Heart right ventricle (tissue), 16 donors: ENCODE data around the gene USP2. TPM values are rescaled to one million over a fixed set of nuclear protein-coding genes. Genes with fewer than 3 reads are reported as not detected.

Source experiments
- ATAC-seq, 8 donors: fragments of 200-7000 bp; cut with Tn5 transposase; one replicate each; pipeline ENCODE4 v1.9.1; 2020; ENCODE audit warnings: mild to moderate bottlenecking in 8 of 8, moderate library complexity in 8 of 8, moderate number of reproducible peaks in 1 of 8
- DNase-seq, 2 donors: peaks; one replicate each; pipeline ENCODE4 v3.0.0-alpha.2; 2020
- H3K27ac ChIP-seq, 10 donors: fragments of 200-600 bp; sonication (generic) in 2 of 10; one replicate each; pipeline versions ENCODE4 v1.5.0 to v1.8.0; 2020 to 2022; ENCODE audit warnings: mild to moderate bottlenecking in 3 of 10
- H3K27me3 ChIP-seq, 7 donors: fragments of 200-600 bp; one replicate each; pipeline ENCODE4 v1.8.0; 2021 to 2022; ENCODE audit warnings: mild to moderate bottlenecking in 2 of 7
- H3K36me3 ChIP-seq, 9 donors: fragments of 200-600 bp; sonication (generic) in 1 of 9; one replicate each; pipeline versions ENCODE4 v1.5.0 to v1.8.0; 2020 to 2022; ENCODE audit warnings: mild to moderate bottlenecking in 2 of 9
- H3K4me1 ChIP-seq, 9 donors: fragments of 200-600 bp; sonication (generic) in 1 of 9; one replicate each; pipeline versions ENCODE4 v1.5.0 to v1.8.0; 2020 to 2022; ENCODE audit warnings: mild to moderate bottlenecking in 4 of 9
- H3K4me3 ChIP-seq, 10 donors: fragments of 200-600 bp; sonication (generic) in 2 of 10; one replicate each; pipeline versions ENCODE4 v1.5.0 to v1.8.0; 2020 to 2022; ENCODE audit warnings: mild to moderate bottlenecking in 7 of 10, moderate library complexity in 2 of 10
- H3K9me3 ChIP-seq, 11 donors: fragments of 200-600 bp in 10 of 11; sonication (generic) in 2 of 11; one replicate each; pipeline versions ENCODE4 v1.5.0 to v1.8.0; 2013 to 2022; ENCODE audit warnings: mild to moderate bottlenecking in 2 of 11, control low read depth in 1 of 11, moderate library complexity in 1 of 11
- CTCF ChIP-seq, 9 donors: fragments of 200-600 bp; sonication (generic) in 2 of 9; IDR thresholded peaks; one replicate each; pipeline versions ENCODE4 v1.5.0 to v1.8.0; 2021 to 2022; ENCODE audit warnings: antibody characterized with exemption in 9 of 9, mild to moderate bottlenecking in 5 of 9, moderate library complexity in 1 of 9
- WGBS, 2 donors: extraction: QIAGEN DNeasy Blood & Tissue Kit; methylation state at CpG; one replicate each; pipeline ENCODE4 v1.1.7; 2013; ENCODE audit warnings: inconsistent platforms in 1 of 2; 5-methylcytosine and 5-hydroxymethylcytosine counted together
- intact Hi-C, 10 donors: fragments of 100-400 bp; cut with DNase I; formaldehyde crosslinking; loops; one replicate each; pipeline versions ENCODE4 v1.11.1 to v1.14.2; 2022
- polyA plus RNA-seq, 2 donors: library from polyadenylated mRNA; stranded (reverse); fragments of 200-250 nt; gene quantifications; one replicate each; pipeline ENCODE4 v1.2.3, GENCODE V29; 2013
- total RNA-seq, 10 donors: library from RNA; stranded (reverse); fragmentation: NEBNext Ultra II Directional in 3 of 10; extraction: Animal tissue kit (Norgen Biotek cat#: 25700) in 3 of 10; gene quantifications; one replicate each; pipeline versions ENCODE4 v1.2.1 to v1.2.4, GENCODE V29; 2021 to 2023
- donor health status: Arrhythmogenic right ventricular cardiomyopathy.
- donor health status: ischemic (EF 13 %, LVEDD 7.1; RV severe dilation, severe dysfunction).
- donor health status: healthy with polysubstance abuse.
- donor health status: DM: no; HTN: yes; CAD: no.
- donor health status: DM: no; HTN: no; CAD: no.
- donor health status: ischemic (EF 25% LVEDD 6.9; RV normal size, moderate dysfunction).
- donor health status: ischemic (EF 25% LVEDD 5.7; RV mildly dilated, moderate dysfunction).
- donor health status: healthy.
- donor health status: DM: yes; HTN: yes; CAD: no.
- donor health status: Ischemic cardiomyopathy.
- donor health status: ischemic (EF 35%, LVEDD 5.7; RV mildly dilated, moderate dysfunction).
- donor health status: nonischemic (EF 11% LVEDD 7.7; RV severe dilation, severe dysfunction).
- donor health status: DM: yes; HTN: yes; CAD: no.
- donor health status: PGD.
- donor health status: ischemic (EF 29% LVEDD 5.4; RV normal size, mild dysfunction).
- donor health status: nonischemic (EF 23%, LVEDD 6.1; RV moderate dilation, normal function).

USP2 gene
- total and polyA plus RNA-seq, 12 donors, result 42.0 to 183 (median 130) TPM

- no peak for TF ChIP-seq CTCF (IDR thresholded peaks at IDR 0.05)
- no peak for DNase-seq
- Histone ChIP-seq H3K4me3 (peak overlapping the region; percentile 37 to 62 (median 48)), H3K4me1 (peaks cover 23 to 78% (median 60%) of the 10 kb centered on the region in 9 donors), H3K27me3 (no peaks in the 10 kb centered on the region), H3K27ac (peak overlapping the region; percentile 82 to 98 (median 86)), H3K9me3 (no peaks in the 10 kb centered on the region), H3K36me3 (no peaks in the 10 kb centered on the region)
- intact Hi-C loops, result no loop called here
- WGBS, 2 donors, result 31 to 49% methylated on average over 12 of the region's 12 CpGs
- ATAC-seq, result peak in 1 of 8 donors; percentile 14
Observed at GRCh38 chr11:119377112-119377901, 4.2 kb downstream of the USP2 start.

- Histone ChIP-seq H3K27ac (peak overlapping the region; percentile 42 to 98 (median 89)), H3K4me1 (peaks cover 19 to 80% (median 60%) of the 10 kb centered on the region in 9 donors), H3K9me3 (no peaks in the 10 kb centered on the region), H3K27me3 (no peaks in the 10 kb centered on the region), H3K36me3 (no peaks in the 10 kb centered on the region), H3K4me3 (peak overlapping the region in 9 of 10 donors; percentile 15 to 62 (median 47))
- TF ChIP-seq CTCF (IDR thresholded peaks at IDR 0.05), result no peak
- DNase-seq, result peak in 1 of 2 donors; percentile 60
- peak in 6 of 8 donors; percentile 6 to 34 (median 16) for ATAC-seq
- intact Hi-C loops, result no loop called here
- WGBS, 2 donors, result 44 to 52% methylated on average over 11 of the region's 11 CpGs
Observed at GRCh38 chr11:119376197-119376847, 5.2 kb downstream of the USP2 start.

- peak overlapping the region; percentile 42 to 98 (median 89) for H3K27ac ChIP-seq
- no peaks in the 10 kb centered on the region for H3K36me3 ChIP-seq
- H3K27me3 ChIP-seq, result no peaks in the 10 kb centered on the region
- intact Hi-C loops, result loop anchor here in 3 of 10 donors (1.0 to 2.0 kb wide), 2 partner anchors 19 to 21 kb away; no protein-coding TSS in a partner anchor
- H3K4me1 ChIP-seq, result peaks cover 19 to 80% (median 63%) of the 10 kb centered on the region in 9 donors
- TF ChIP-seq CTCF (IDR thresholded peaks at IDR 0.05), result no peak
- H3K9me3 ChIP-seq, result no peaks in the 10 kb centered on the region
- peak; percentile 50 to 79 (median 72) for ATAC-seq
- H3K4me3 ChIP-seq, result peak overlapping the region in 8 of 10 donors; percentile 15 to 62 (median 52)
- 25 to 39% methylated on average over 14 of the region's 14 CpGs for WGBS, 2 donors
- DNase-seq, result peak; percentile 83 to 87
Observed at GRCh38 chr11:119375337-119376196, 5.9 kb downstream of the USP2 start.
